Erythroblast (primary cell): Measurements from ENCODE around the gene AP5Z1.

ENCODE experiments used
- GATA1 ChIP-seq: IDR thresholded peaks from 2 replicates; pipeline ENCODE4 v1.6.1; 2011; ENCODE audit warnings: low read depth, mild to moderate bottlenecking, control low read depth, low read length, moderate library complexity
- POLR2A ChIP-seq: IDR thresholded peaks from 2 replicates; pipeline ENCODE4 v1.6.1; 2011; ENCODE audit warnings: mild to moderate bottlenecking, low read length

DNA sequence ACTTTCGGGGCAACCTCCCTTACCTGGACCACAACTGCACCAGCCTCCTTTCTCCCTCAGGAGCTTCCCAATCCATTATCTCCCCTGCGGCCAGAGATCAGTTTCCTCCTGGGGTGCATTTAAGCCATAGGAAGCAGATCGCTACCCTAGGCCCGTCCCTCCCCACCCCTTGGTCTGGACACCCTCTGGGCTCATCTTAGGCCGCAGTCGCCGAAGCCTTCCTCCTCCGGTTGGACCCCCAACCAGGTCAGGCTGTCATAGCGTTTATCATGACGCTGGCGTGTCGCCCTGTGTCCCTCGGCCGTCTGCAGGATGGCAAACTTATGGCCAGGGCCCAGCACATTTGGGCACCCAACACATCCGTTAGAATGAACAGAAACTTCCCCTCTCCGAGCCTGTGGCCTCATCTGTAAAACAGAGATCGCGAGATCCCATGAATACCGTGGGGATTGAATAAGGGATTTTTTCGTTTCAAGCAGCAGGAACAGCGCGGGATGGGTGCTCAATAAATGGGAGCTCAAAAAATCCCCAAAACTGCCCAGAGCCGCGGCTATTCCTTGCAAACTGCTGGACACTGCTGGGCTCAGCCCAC is 669 bp upstream of the AP5Z1 start:
- TF ChIP-seq POLR2A (no peak), GATA1 (no peak)
